IMR-90 (cell line): ENCODE measurements around the gene TNRC6A. TPM values are rescaled to one million over a fixed set of nuclear protein-coding genes. Genes with fewer than 3 reads are reported as not detected.

Experiments
- ATAC-seq: fragments of 200-7000 bp; cut with Tn5 transposase; 2 replicates; pipeline ENCODE4 v1.9.1; 2020; ENCODE audit warnings: low read depth, mild to moderate bottlenecking, moderate library complexity
- BruUV-seq: library from RNA; stranded (reverse); fragments of 400-500 nt; replicated peaks from 2 replicates; lab custom pipeline; 2021; lab: Mats Ljungman, UMichigan
- CTCF ChIA-PET: fragments of 300-600 bp; formaldehyde crosslinking; extraction: SDS; loops from one replicate; lab custom pipeline; 2021; ENCODE audit warnings: antibody characterized with exemption; lab: Yijun Ruan, JAX
- POLR2A ChIA-PET: fragments of 300-600 bp; sonication (Branson Sonifier 250); formaldehyde crosslinking; loops from one replicate; lab custom pipeline; 2022; ENCODE audit warnings: antibody characterized with exemption; ENCODE audit not compliant: unreplicated experiment; lab: Charles Lee
- DNase-seq: peaks from one replicate; pipeline ENCODE4 v3.0.0; 2013
- H2AFZ ChIP-seq: replicated peaks from 2 replicates; pipeline ENCODE3; 2013; ENCODE audit warnings: low read length, mild to moderate bottlenecking; ENCODE audit not compliant: poor library complexity
- H2AK5ac ChIP-seq: 2 replicates; pipeline ENCODE4 v1.6.1; 2013; ENCODE audit warnings: low read depth, low read length, inconsistent platforms
- H2AK9ac ChIP-seq: replicated peaks from 2 replicates; pipeline ENCODE3; 2013; ENCODE audit warnings: mild to moderate bottlenecking, low read depth, low read length, moderate library complexity; ENCODE audit not compliant: poor library complexity
- H2BK120ac ChIP-seq: 2 replicates; pipeline ENCODE4 v1.6.1; 2013; ENCODE audit warnings: low read depth, low read length, inconsistent platforms
- H2BK15ac ChIP-seq: 3 replicates; pipeline ENCODE4 v1.6.1; 2013; ENCODE audit warnings: low read depth, low read length, inconsistent platforms
- H2BK20ac ChIP-seq: 2 replicates; pipeline ENCODE4 v1.6.1; 2013; ENCODE audit warnings: low read depth, mild to moderate bottlenecking, inconsistent platforms, low read length, moderate library complexity
- H2BK5ac ChIP-seq: 2 replicates; pipeline ENCODE4 v1.6.1; 2013; ENCODE audit warnings: mild to moderate bottlenecking, low read depth, low read length, inconsistent platforms; ENCODE audit not compliant: poor library complexity, severe bottlenecking
- H3K14ac ChIP-seq: replicated peaks from 2 replicates; pipeline ENCODE4 v1.6.1; 2013; ENCODE audit warnings: low read depth, low read length, inconsistent platforms
- H3K18ac ChIP-seq: 2 replicates; pipeline ENCODE4 v1.6.1; 2013; ENCODE audit warnings: low read depth, low read length, control low read depth
- H3K23ac ChIP-seq: 2 replicates; pipeline ENCODE4 v1.6.1; 2013; ENCODE audit warnings: low read depth, low read length, inconsistent platforms
- H3K27ac ChIP-seq: 2 replicates; pipeline ENCODE4 v1.5.1; 2013; ENCODE audit warnings: mild to moderate bottlenecking, control low read depth, low read length; ENCODE audit not compliant: insufficient read depth
- H3K27me3 ChIP-seq: 2 replicates; pipeline ENCODE4 v1.6.1; 2013; ENCODE audit warnings: low read length; ENCODE audit not compliant: control insufficient read depth, insufficient read depth
- H3K36me3 ChIP-seq: 2 replicates; pipeline ENCODE4 v1.6.1; 2013; ENCODE audit warnings: low read length, mixed read lengths; ENCODE audit not compliant: control insufficient read depth, insufficient read depth
- H3K4ac ChIP-seq: 2 replicates; pipeline ENCODE4 v1.6.1; 2013; ENCODE audit warnings: low read depth, low read length, inconsistent platforms
- H3K4me1 ChIP-seq: 2 replicates; pipeline ENCODE4 v1.6.1; 2013; ENCODE audit warnings: low read length, mixed read lengths; ENCODE audit not compliant: control insufficient read depth, insufficient read depth
- H3K4me2 ChIP-seq: 2 replicates; pipeline ENCODE4 v1.6.1; 2013; ENCODE audit warnings: low read depth, mild to moderate bottlenecking, control low read depth, low read length, moderate library complexity
- H3K4me3 ChIP-seq: 2 replicates; pipeline ENCODE4 v1.5.1; 2013; ENCODE audit warnings: low read depth, mild to moderate bottlenecking, control low read depth, low read length, moderate library complexity; ENCODE audit not compliant: insufficient read depth
- H3K56ac ChIP-seq: 2 replicates; pipeline ENCODE4 v1.6.1; 2013; ENCODE audit warnings: low read length, inconsistent platforms; ENCODE audit not compliant: insufficient read depth; ENCODE audit errors: extremely low read depth
- H3K79me1 ChIP-seq, 2 experiments: 2 replicates each; pipeline ENCODE4 v1.6.1; 2013; ENCODE audit warnings: low read length in 2 of 2, inconsistent platforms in 1 of 2, low read depth in 1 of 2
- H3K9ac ChIP-seq: 2 replicates; pipeline ENCODE4 v1.6.1; 2013; ENCODE audit warnings: low read depth, low read length, control low read depth
- H3K9me1 ChIP-seq: 2 replicates; pipeline ENCODE4 v1.6.1; 2013; ENCODE audit warnings: low read length, inconsistent platforms; ENCODE audit not compliant: insufficient read depth
- H3K9me3 ChIP-seq: 2 replicates; pipeline ENCODE4 v1.6.1; 2013; ENCODE audit warnings: low read length; ENCODE audit not compliant: control insufficient read depth, insufficient read depth
- H4K20me1 ChIP-seq: 2 replicates; pipeline ENCODE4 v1.6.1; 2013; ENCODE audit warnings: low read length, inconsistent platforms; ENCODE audit not compliant: insufficient read depth
- H4K5ac ChIP-seq: 2 replicates; pipeline ENCODE4 v1.6.1; 2013; ENCODE audit warnings: mild to moderate bottlenecking, low read depth, low read length, control low read depth
- H4K8ac ChIP-seq, 2 experiments: 2 replicates each; pipeline ENCODE4 v1.6.1; 2013; ENCODE audit warnings: low read depth in 2 of 2, low read length in 2 of 2, control low read depth in 1 of 2, inconsistent platforms in 1 of 2
- H4K91ac ChIP-seq: 2 replicates; pipeline ENCODE4 v1.6.1; 2013; ENCODE audit warnings: low read depth, low read length, inconsistent platforms; ENCODE audit not compliant: insufficient read depth
- BHLHE40 ChIP-seq: fragments of 150-350 bp; IDR thresholded peaks from 2 replicates; pipeline ENCODE4 v1.6.1; 2016; ENCODE audit warnings: mild to moderate bottlenecking, low read depth, low read length
- CEBPB ChIP-seq: IDR thresholded peaks from 2 replicates; pipeline ENCODE4 v1.6.1; 2012; ENCODE audit warnings: low read depth, low read length, improper control_type of control experiment
- CHD1 ChIP-seq: IDR thresholded peaks from 2 replicates; pipeline ENCODE4 v1.6.1; 2012; ENCODE audit warnings: low read depth, low read length, improper control_type of control experiment
- FOS ChIP-seq: fragments of 150-350 bp; IDR thresholded peaks from 2 replicates; pipeline ENCODE4 v1.6.1; 2016; ENCODE audit warnings: low read depth, low read length
- MAFK ChIP-seq: IDR thresholded peaks from 2 replicates; pipeline ENCODE4 v1.6.1; 2012; ENCODE audit warnings: low read depth, low read length, improper control_type of control experiment
- MAZ ChIP-seq: IDR thresholded peaks from 2 replicates; pipeline ENCODE4 v1.6.1; 2012; ENCODE audit warnings: low read depth, mild to moderate bottlenecking, low read length, improper control_type of control experiment, moderate library complexity, borderline replicate concordance
- MXI1 ChIP-seq: IDR thresholded peaks from 2 replicates; pipeline ENCODE4 v1.6.1; 2012; ENCODE audit warnings: low read depth, mild to moderate bottlenecking, low read length, moderate library complexity, borderline replicate concordance
- NFE2L2 ChIP-seq: fragments of 150-350 bp; IDR thresholded peaks from 2 replicates; pipeline ENCODE4 v1.6.1; 2016; ENCODE audit warnings: low read depth, mild to moderate bottlenecking, low read length
- POLR2A ChIP-seq: IDR thresholded peaks from 2 replicates; pipeline ENCODE4 v1.6.1; 2012; ENCODE audit warnings: mild to moderate bottlenecking, low read depth, low read length
- RAD21 ChIP-seq: IDR thresholded peaks from 2 replicates; pipeline ENCODE4 v1.6.1; 2012; ENCODE audit warnings: low read length, improper control_type of control experiment
- RCOR1 ChIP-seq: IDR thresholded peaks from 2 replicates; pipeline ENCODE4 v1.6.1; 2012; ENCODE audit warnings: mild to moderate bottlenecking, low read length, improper control_type of control experiment; ENCODE audit not compliant: insufficient replicate concordance
- RFX5 ChIP-seq: IDR thresholded peaks from 2 replicates; pipeline ENCODE4 v1.8.0; 2012; ENCODE audit warnings: low read depth, mild to moderate bottlenecking, low read length, moderate library complexity
- SMC3 ChIP-seq: fragments of 150-350 bp; IDR thresholded peaks from 2 replicates; pipeline ENCODE4 v1.6.1; 2016; ENCODE audit warnings: low read depth, mild to moderate bottlenecking, antibody characterized with exemption, low read length, moderate library complexity
- WGBS, 2 experiments: methylation state at CpG; one replicate each; pipeline versions ENCODE4 v1.1.5 to v1.1.7; 2013; ENCODE audit warnings: missing lambda C conversion rate in 2 of 2; ENCODE audit not compliant: insufficient read length in 1 of 2; ENCODE audit errors: extremely low coverage in 2 of 2; 5-methylcytosine and 5-hydroxymethylcytosine counted together
- dilution Hi-C: fragments of 300-500 bp; cut with HindIII; formaldehyde crosslinking; loops from one replicate; pipeline ENCODE4 v1.14.3; 2018; ENCODE audit warnings: low sequenced_read_pairs; ENCODE audit not compliant: unreplicated experiment
- in situ Hi-C: fragments of 300-500 bp; cut with MboI; formaldehyde crosslinking; loops from 3 replicates; pipeline ENCODE4 v1.14.3; 2019; ENCODE audit warnings: low sequenced_read_pairs, inconsistent platforms, mixed read lengths
- intact Hi-C: fragments of 100-400 bp; cut with micrococcal nuclease; formaldehyde crosslinking; loops from 2 replicates; pipeline ENCODE4 v1.10.0; 2022
- polyA plus RNA-seq, 3 experiments: library from polyadenylated mRNA; depleted of rRNA; stranded (reverse); fragments of >200 nt; gene quantifications; 2 replicates each; pipeline ENCODE4 v1.2.3, GENCODE V29; 2012; ENCODE audit warnings: low replicate concordance in 1 of 3
- total RNA-seq: library from RNA; depleted of rRNA; stranded (reverse); fragments of >200 nt; gene quantifications from 2 replicates; pipeline ENCODE4 v1.2.3, GENCODE V29; 2012
- TF ChIP-seq, protein P1 (sequence below): fragments of 150-350 bp; IDR thresholded peaks from 2 replicates; pipeline ENCODE4 v1.6.1; 2017; ENCODE audit warnings: mild to moderate bottlenecking, antibody characterized with exemption, low read length, low read depth
- TF ChIP-seq, protein P2 (sequence below): conservative IDR thresholded peaks from 2 replicates; pipeline ENCODE4 v1.5.1; 2012; ENCODE audit warnings: mild to moderate bottlenecking, low read depth, low read length, improper control_type of control experiment
- TF ChIP-seq, protein P3 (sequence below): fragments of 150-350 bp; IDR thresholded peaks from 2 replicates; pipeline ENCODE4 v1.6.1; 2016; ENCODE audit warnings: low read depth, mild to moderate bottlenecking, low read length, moderate library complexity, borderline replicate concordance

The TNRC6A gene
- total and polyA plus RNA-seq, 2 of the 4 experiments (the other 2 are of a cell fraction): 32.4 to 42.3 TPM

DNA sequence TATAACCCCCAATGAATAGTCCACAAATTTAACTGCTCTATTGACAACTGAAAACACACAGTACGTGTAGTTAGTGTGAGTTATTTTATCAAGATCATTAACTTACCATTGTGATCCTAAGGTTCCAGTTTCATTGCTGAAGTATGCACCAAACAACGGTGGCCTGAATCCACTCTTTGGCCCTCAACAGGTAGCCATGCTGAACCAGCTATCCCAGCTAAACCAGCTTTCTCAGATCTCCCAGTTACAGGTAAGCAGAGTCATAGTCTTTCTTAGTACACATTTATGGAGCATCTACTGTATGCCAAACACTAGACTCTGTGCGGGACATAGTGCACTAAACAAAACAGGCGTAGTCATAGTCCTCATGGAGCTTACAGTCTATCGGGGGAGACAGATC is 76.0 kb downstream of the TNRC6A start:
- peaks cover 15 to 21% of the 10 kb centered on the region in 2 experiments for H3K79me1 ChIP-seq
- no peak overlapping the region for H3K4me2 ChIP-seq

More for the DNA sequence above, 76.0 kb downstream of the TNRC6A start:
- TF ChIP-seq POLR2A (no peak), MAFK (no peak), RFX5 (no peak), SMC3 (no peak), RCOR1 (no peak), CHD1 (no peak), MAZ (no peak), CEBPB (no peak), RAD21 (no peak), FOS (no peak), NFE2L2 (no peak), BHLHE40 (no peak), MXI1 (no peak)
- TF ChIP-seq, protein P1, sequence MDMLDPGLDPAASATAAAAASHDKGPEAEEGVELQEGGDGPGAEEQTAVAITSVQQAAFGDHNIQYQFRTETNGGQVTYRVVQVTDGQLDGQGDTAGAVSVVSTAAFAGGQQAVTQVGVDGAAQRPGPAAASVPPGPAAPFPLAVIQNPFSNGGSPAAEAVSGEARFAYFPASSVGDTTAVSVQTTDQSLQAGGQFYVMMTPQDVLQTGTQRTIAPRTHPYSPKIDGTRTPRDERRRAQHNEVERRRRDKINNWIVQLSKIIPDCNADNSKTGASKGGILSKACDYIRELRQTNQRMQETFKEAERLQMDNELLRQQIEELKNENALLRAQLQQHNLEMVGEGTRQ: no peak
- TF ChIP-seq, protein P2, sequence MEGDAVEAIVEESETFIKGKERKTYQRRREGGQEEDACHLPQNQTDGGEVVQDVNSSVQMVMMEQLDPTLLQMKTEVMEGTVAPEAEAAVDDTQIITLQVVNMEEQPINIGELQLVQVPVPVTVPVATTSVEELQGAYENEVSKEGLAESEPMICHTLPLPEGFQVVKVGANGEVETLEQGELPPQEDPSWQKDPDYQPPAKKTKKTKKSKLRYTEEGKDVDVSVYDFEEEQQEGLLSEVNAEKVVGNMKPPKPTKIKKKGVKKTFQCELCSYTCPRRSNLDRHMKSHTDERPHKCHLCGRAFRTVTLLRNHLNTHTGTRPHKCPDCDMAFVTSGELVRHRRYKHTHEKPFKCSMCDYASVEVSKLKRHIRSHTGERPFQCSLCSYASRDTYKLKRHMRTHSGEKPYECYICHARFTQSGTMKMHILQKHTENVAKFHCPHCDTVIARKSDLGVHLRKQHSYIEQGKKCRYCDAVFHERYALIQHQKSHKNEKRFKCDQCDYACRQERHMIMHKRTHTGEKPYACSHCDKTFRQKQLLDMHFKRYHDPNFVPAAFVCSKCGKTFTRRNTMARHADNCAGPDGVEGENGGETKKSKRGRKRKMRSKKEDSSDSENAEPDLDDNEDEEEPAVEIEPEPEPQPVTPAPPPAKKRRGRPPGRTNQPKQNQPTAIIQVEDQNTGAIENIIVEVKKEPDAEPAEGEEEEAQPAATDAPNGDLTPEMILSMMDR: no peak
- TF ChIP-seq, protein P3, sequence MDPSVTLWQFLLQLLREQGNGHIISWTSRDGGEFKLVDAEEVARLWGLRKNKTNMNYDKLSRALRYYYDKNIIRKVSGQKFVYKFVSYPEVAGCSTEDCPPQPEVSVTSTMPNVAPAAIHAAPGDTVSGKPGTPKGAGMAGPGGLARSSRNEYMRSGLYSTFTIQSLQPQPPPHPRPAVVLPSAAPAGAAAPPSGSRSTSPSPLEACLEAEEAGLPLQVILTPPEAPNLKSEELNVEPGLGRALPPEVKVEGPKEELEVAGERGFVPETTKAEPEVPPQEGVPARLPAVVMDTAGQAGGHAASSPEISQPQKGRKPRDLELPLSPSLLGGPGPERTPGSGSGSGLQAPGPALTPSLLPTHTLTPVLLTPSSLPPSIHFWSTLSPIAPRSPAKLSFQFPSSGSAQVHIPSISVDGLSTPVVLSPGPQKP: no peak
- peaks cover 53% of the 10 kb centered on the region for H3K36me3 ChIP-seq
- H2BK5ac ChIP-seq: no peak overlapping the region
- H3K18ac ChIP-seq: no peak overlapping the region
- no peak overlapping the region for H3K4ac ChIP-seq
- no peak overlapping the region for H4K5ac ChIP-seq
- no peak overlapping the region for H2AFZ ChIP-seq
- H3K9me3 ChIP-seq: no peaks in the 10 kb centered on the region
- no peak overlapping the region for H2AK9ac ChIP-seq
- 93% methylated on average over 3 of the region's 5 CpGs; no CpG with 5 or more reads in 1 of the 2 experiments for WGBS, 2 experiments
- H2BK20ac ChIP-seq: no peak overlapping the region
- no peak overlapping the region for H3K4me3 ChIP-seq
- POLR2A ChIA-PET: no interaction called here
- no peak overlapping the region for H4K91ac ChIP-seq
- no peak overlapping the region for H2AK5ac ChIP-seq
- no peak overlapping the region for H3K14ac ChIP-seq
- ATAC-seq (no peak), DNase-seq (no peak)
- peaks cover 2% of the 10 kb centered on the region; the same call in 1 of the 2 replicates for H3K4me1 ChIP-seq
- no peak overlapping the region for H3K56ac ChIP-seq
- H2BK15ac ChIP-seq: no peak overlapping the region
- no peaks in the 10 kb centered on the region for H3K9me1 ChIP-seq
- in situ Hi-C loops (no loop called here), intact Hi-C loops (no loop called here), dilution Hi-C loops (no loop called here)
- H4K8ac ChIP-seq: no peak overlapping the region
- no peak overlapping the region for H3K27ac ChIP-seq
- no TSS peak for BruUV-seq
- no peak overlapping the region for H3K23ac ChIP-seq
- H2BK120ac ChIP-seq: no peak overlapping the region
- CTCF ChIA-PET: no interaction called here
- no peak overlapping the region for H3K9ac ChIP-seq
- no peaks in the 10 kb centered on the region for H3K27me3 ChIP-seq
- H4K20me1 ChIP-seq: no peaks in the 10 kb centered on the region
